Measurements from ENCODE around the gene FAM50B.

Gene FAM50B

DNA sequence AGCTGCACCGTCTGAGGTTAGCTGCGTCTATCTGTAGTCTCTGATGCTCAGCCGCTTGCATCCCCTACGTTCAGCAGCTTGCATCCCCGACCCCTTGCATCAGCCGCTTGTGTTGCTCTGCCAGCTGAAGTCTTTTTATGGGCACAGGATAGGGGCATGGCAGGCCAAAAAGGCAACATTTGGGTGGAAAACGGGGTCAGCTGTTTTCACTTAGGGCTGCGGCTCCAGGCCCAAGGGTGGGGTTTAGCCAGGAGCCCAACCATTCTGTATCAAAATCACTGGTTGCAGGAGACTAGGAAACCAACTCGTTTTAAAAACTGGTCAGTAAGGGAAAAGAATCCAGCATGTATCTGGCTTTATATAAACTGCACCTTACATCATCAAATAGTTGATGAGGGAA, 49.9 kb downstream of the FAM50B start:
- no peak for DNase-seq

GRCh38 chr6:3899970-3900439, 50.8 kb downstream of the FAM50B start:
- DNase-seq, result no peak

All from stimulated activated CD4-positive, alpha-beta T cell treated with anti-CD3 and anti-CD28 coated beads, Interleukin-2, amount 100 ng/mL, for 48 hours (primary cell).